Muscle of leg (tissue), 11 donors: ENCODE results near the gene CATSPER1. TPM values are rescaled to one million over a fixed set of nuclear protein-coding genes. Genes with fewer than 3 reads are reported as not detected.

Experiments used
- DNase-seq: peaks from one replicate; pipeline ENCODE4 v3.0.0; 2013
- H3K27ac ChIP-seq: one replicate; pipeline ENCODE4 v1.5.1; 2013; ENCODE audit warnings: mild to moderate bottlenecking, low read length, control low read depth
- H3K27me3 ChIP-seq: one replicate; pipeline ENCODE4 v1.6.1; 2013; ENCODE audit warnings: low read length; ENCODE audit not compliant: control insufficient read depth, insufficient read depth
- H3K36me3 ChIP-seq: one replicate; pipeline ENCODE4 v1.6.1; 2013; ENCODE audit warnings: low read length; ENCODE audit not compliant: control insufficient read depth, insufficient read depth
- H3K4me1 ChIP-seq: one replicate; pipeline ENCODE4 v1.6.1; 2013; ENCODE audit warnings: low read length; ENCODE audit not compliant: control insufficient read depth, insufficient read depth
- H3K4me3 ChIP-seq: one replicate; pipeline ENCODE4 v1.5.1; 2013; ENCODE audit warnings: low read length, control low read depth
- H3K9me3 ChIP-seq: replicated peaks from 2 replicates; pipeline ENCODE4 v1.6.1; 2013; ENCODE audit warnings: low read depth, low read length; ENCODE audit not compliant: control insufficient read depth
- WGBS: methylation state at CpG from one replicate; pipeline ENCODE4 v1.1.5; 2013; ENCODE audit warnings: missing lambda C conversion rate; ENCODE audit not compliant: insufficient coverage; 5-methylcytosine and 5-hydroxymethylcytosine counted together
- polyA plus RNA-seq, 8 donors: library from polyadenylated mRNA; unstranded; fragments of 120-200 nt; gene quantifications; one replicate each; pipeline versions ENCODE4 v1.2.1 to v1.2.3, GENCODE V29; 2013; ENCODE audit warnings: inconsistent platforms in 1 of 8, low replicate concordance in 1 of 8; ENCODE audit not compliant: insufficient read length in 8 of 8, insufficient read depth in 1 of 8
- total RNA-seq: library from RNA; stranded (reverse); fragments of 120-200 nt; gene quantifications from one replicate; pipeline ENCODE4 v1.2.4, GENCODE V29; 2013

The CATSPER1 gene
- total and polyA plus RNA-seq, 9 donors, result 0.09 to 0.19 (median 0.16) TPM; not detected in 5

DNA sequence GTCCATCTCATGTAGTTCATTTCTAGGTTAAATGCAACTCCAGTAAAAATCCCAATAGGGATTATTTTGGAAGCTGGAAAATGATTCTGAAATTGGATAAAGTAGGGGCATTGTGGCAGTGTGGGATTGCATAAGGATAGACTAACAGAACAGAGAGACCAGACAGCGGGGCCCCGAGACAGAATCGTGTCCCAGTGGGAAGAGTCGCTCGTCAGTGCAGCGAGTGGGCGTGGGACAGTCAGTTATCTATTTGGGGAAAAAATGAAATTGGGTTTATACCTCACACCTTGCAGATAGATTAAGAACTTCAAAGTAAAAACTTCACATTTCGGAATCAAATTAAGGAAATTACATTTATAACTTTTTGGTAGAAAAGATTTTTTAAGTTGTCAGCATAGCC lies 54.2 kb downstream of the CATSPER1 start:
- WGBS, result 90% methylated on average over 4 of the region's 8 CpGs
- DNase-seq, result no peak
- Histone ChIP-seq H3K4me3 (no peak overlapping the region), H3K27me3 (no peaks in the 10 kb centered on the region), H3K4me1 (peaks cover 7% of the 10 kb centered on the region), H3K9me3 (no peaks in the 10 kb centered on the region), H3K36me3 (peaks cover 65% of the 10 kb centered on the region), H3K27ac (no peak overlapping the region)

GRCh38 chr11:65968600-65969482 lies 57.4 kb downstream of the CATSPER1 start:
- WGBS, result 80% methylated on average over 8 of the region's 15 CpGs
- no peak overlapping the region for H3K4me3 ChIP-seq
- peaks cover 76% of the 10 kb centered on the region for H3K36me3 ChIP-seq
- peak overlapping the region; percentile 29 for H3K27ac ChIP-seq
- peaks cover 7% of the 10 kb centered on the region for H3K4me1 ChIP-seq
- no peaks in the 10 kb centered on the region for H3K27me3 ChIP-seq
- no peak for DNase-seq
- H3K9me3 ChIP-seq, result no peaks in the 10 kb centered on the region

DNA sequence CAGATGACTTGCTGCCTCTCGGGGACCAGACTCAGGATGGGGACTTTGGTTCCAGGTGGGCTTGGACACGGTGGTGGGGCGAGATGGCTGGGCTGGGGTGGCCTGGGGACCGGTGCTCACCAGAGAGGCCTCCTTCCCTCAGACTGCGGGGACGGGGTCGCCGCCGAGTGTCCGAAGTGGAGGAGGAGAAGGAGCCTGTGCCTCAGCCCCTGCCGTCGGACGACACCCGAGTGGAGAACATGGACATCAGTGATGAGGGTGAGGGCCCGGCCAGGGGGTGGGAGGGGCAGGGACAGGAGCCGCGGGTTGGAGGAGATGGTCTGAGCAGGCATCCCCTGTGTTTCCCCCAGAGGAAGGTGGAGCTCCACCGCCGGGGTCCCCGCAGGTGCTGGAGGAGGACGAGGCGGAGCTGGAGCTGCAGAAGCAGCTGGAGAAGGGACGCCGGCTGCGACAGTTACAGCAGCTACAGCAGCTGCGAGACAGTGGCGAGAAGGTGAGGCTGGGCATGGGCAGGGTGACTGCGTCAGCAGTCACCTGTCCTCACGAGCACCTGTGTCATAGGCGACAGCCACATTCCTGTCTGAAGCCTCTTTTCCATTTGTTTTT lies 58.8 kb downstream of the CATSPER1 start:
- no peak overlapping the region for H3K4me3 ChIP-seq
- H3K4me1 ChIP-seq, result peaks cover 15% of the 10 kb centered on the region
- WGBS, result 90% methylated on average over 25 of the region's 30 CpGs
- no peak for DNase-seq
- H3K27me3 ChIP-seq, result no peaks in the 10 kb centered on the region
- peaks cover 71% of the 10 kb centered on the region for H3K36me3 ChIP-seq
- H3K27ac ChIP-seq, result no peak overlapping the region
- H3K9me3 ChIP-seq, result no peaks in the 10 kb centered on the region

Other genes with a start within 250 kb of the CATSPER1 start
- 1.6 TPM for gene AP5B1, start 245.5 kb downstream of the CATSPER1 start, total RNA-seq
- 1 to 10 TPM; 1.6 to 3.4 (median 2.2) TPM for gene AP5B1, start 245.5 kb downstream of the CATSPER1 start, polyA plus RNA-seq
- not detected for gene OVOL1, start 239.4 kb downstream of the CATSPER1 start, total RNA-seq
- 1 to 10 TPM in 1 of 8 donors, under 1 TPM in 2, not detected in 5; 0.32 to 1.7 (median 0.41) TPM for gene OVOL1, start 239.4 kb downstream of the CATSPER1 start, polyA plus RNA-seq
- gene SNX32, start 192.5 kb downstream of the CATSPER1 start, total RNA-seq, result 0.98 TPM
- 1 to 10 TPM in 7 of 8 donors, under 1 TPM in 1; 1.00 to 2.6 (median 1.5) TPM for gene SNX32, start 192.5 kb downstream of the CATSPER1 start, polyA plus RNA-seq
- gene CFL1, start 168.3 kb downstream of the CATSPER1 start, total RNA-seq, result 436 TPM
- 100 to 1,000 TPM; 590 to 789 (median 728) TPM for gene CFL1, start 168.3 kb downstream of the CATSPER1 start, polyA plus RNA-seq
- gene MUS81, start 166.0 kb downstream of the CATSPER1 start, total RNA-seq, result 34.4 TPM
- 10 to 100 TPM; 35.7 to 49.5 (median 46.6) TPM for gene MUS81, start 166.0 kb downstream of the CATSPER1 start, polyA plus RNA-seq
- 73.9 TPM for gene EFEMP2, start 153.7 kb downstream of the CATSPER1 start, total RNA-seq
- 100 to 1,000 TPM in 6 of 8 donors, 10 to 100 TPM in 2; 84.6 to 138 (median 116) TPM for gene EFEMP2, start 153.7 kb downstream of the CATSPER1 start, polyA plus RNA-seq
- gene CTSW, start 146.6 kb downstream of the CATSPER1 start, total RNA-seq, result 0.75 TPM
- gene CTSW, start 146.6 kb downstream of the CATSPER1 start, polyA plus RNA-seq, result 1 to 10 TPM in 2 of 8 donors, under 1 TPM in 6; 0.48 to 2.3 (median 0.72) TPM
- gene FIBP, start 138.0 kb downstream of the CATSPER1 start, total RNA-seq, result 47.1 TPM
- gene FIBP, start 138.0 kb downstream of the CATSPER1 start, polyA plus RNA-seq, result 10 to 100 TPM; 52.9 to 63.8 (median 60.7) TPM
- gene CCDC85B, start 135.8 kb downstream of the CATSPER1 start, total RNA-seq, result 14.2 TPM
- 10 to 100 TPM; 15.0 to 23.9 (median 21.8) TPM for gene CCDC85B, start 135.8 kb downstream of the CATSPER1 start, polyA plus RNA-seq
- not detected for gene FOSL1, start 126.1 kb downstream of the CATSPER1 start, total RNA-seq
- under 1 TPM; 0.19 to 0.66 (median 0.46) TPM for gene FOSL1, start 126.1 kb downstream of the CATSPER1 start, polyA plus RNA-seq
- gene C11orf68, start 107.4 kb downstream of the CATSPER1 start, total RNA-seq, result 13.6 TPM
- 10 to 100 TPM; 31.9 to 40.2 (median 36.8) TPM for gene C11orf68, start 107.4 kb downstream of the CATSPER1 start, polyA plus RNA-seq
- gene DRAP1, start 107.1 kb downstream of the CATSPER1 start, total RNA-seq, result 74.4 TPM
- 100 to 1,000 TPM in 2 of 8 donors, 10 to 100 TPM in 6; 73.4 to 105 (median 93.7) TPM for gene DRAP1, start 107.1 kb downstream of the CATSPER1 start, polyA plus RNA-seq
- 0.09 TPM for gene TSGA10IP, start 81.0 kb downstream of the CATSPER1 start, total RNA-seq
- under 1 TPM in 4 of 8 donors, not detected in 4; 0.09 to 0.19 (median 0.12) TPM for gene TSGA10IP, start 81.0 kb downstream of the CATSPER1 start, polyA plus RNA-seq
- 27.6 TPM for gene SART1, start 64.7 kb downstream of the CATSPER1 start, total RNA-seq
- 10 to 100 TPM; 39.0 to 52.3 (median 42.9) TPM for gene SART1, start 64.7 kb downstream of the CATSPER1 start, polyA plus RNA-seq
- gene EIF1AD, start 24.3 kb downstream of the CATSPER1 start, total RNA-seq, result 26.0 TPM
- 10 to 100 TPM; 15.9 to 21.3 (median 18.6) TPM for gene EIF1AD, start 24.3 kb downstream of the CATSPER1 start, polyA plus RNA-seq
- gene BANF1, start 24.0 kb downstream of the CATSPER1 start, total RNA-seq, result 35.7 TPM
- gene BANF1, start 24.0 kb downstream of the CATSPER1 start, polyA plus RNA-seq, result 100 to 1,000 TPM; 220 to 264 (median 246) TPM
- not detected for gene CST6, start 14.5 kb downstream of the CATSPER1 start, total RNA-seq
- 1 to 10 TPM in 1 of 8 donors, not detected in 7; 1.0 TPM for gene CST6, start 14.5 kb downstream of the CATSPER1 start, polyA plus RNA-seq
- 0.80 TPM for gene GAL3ST3, start 22.7 kb upstream of the CATSPER1 start, total RNA-seq
- gene GAL3ST3, start 22.7 kb upstream of the CATSPER1 start, polyA plus RNA-seq, result 1 to 10 TPM in 3 of 8 donors, under 1 TPM in 5; 0.22 to 1.7 (median 0.93) TPM
- 96.9 TPM for gene SF3B2, start 25.9 kb upstream of the CATSPER1 start, total RNA-seq
- gene SF3B2, start 25.9 kb upstream of the CATSPER1 start, polyA plus RNA-seq, result 100 to 1,000 TPM; 124 to 168 (median 144) TPM
- gene PACS1, start 43.8 kb upstream of the CATSPER1 start, total RNA-seq, result 13.2 TPM
- 10 to 100 TPM; 25.9 to 41.3 (median 32.0) TPM for gene PACS1, start 43.8 kb upstream of the CATSPER1 start, polyA plus RNA-seq
- 8.1 TPM for gene KLC2, start 231.2 kb upstream of the CATSPER1 start, total RNA-seq
- 10 to 100 TPM; 13.3 to 22.4 (median 18.5) TPM for gene KLC2, start 231.2 kb upstream of the CATSPER1 start, polyA plus RNA-seq
- 69.7 TPM for gene RAB1B, start 242.2 kb upstream of the CATSPER1 start, total RNA-seq
- gene RAB1B, start 242.2 kb upstream of the CATSPER1 start, polyA plus RNA-seq, result 100 to 1,000 TPM in 6 of 8 donors, 10 to 100 TPM in 2; 90.1 to 111 (median 101) TPM